Stomach (tissue), 9 donors: ENCODE data around the gene FOSL2. TPM values are rescaled to one million over a fixed set of nuclear protein-coding genes. Genes with fewer than 3 reads are reported as not detected.

ENCODE experiments used
- DNase-seq, 2 donors: peaks; one replicate each; pipeline versions ENCODE4 v3.0.0 to v3.0.0-alpha.2; 2013 to 2019
- H3K27ac ChIP-seq, 5 donors: fragments of 200-600 bp in 4 of 5; sonication (generic) in 4 of 5; one replicate each; pipeline ENCODE4 v1.5.1; 2013 to 2019; ENCODE audit warnings: mild to moderate bottlenecking in 1 of 5, moderate library complexity in 1 of 5
- H3K27me3 ChIP-seq, 3 donors: fragments of 200-600 bp; sonication (generic); one replicate each; pipeline ENCODE4 v1.5.1; 2017 to 2019; ENCODE audit warnings: mixed run types in 1 of 3
- H3K36me3 ChIP-seq, 4 donors: fragments of 200-600 bp; sonication (generic); 1 replicate in 3 of 4; 2 replicates in 1 of 4; pipeline ENCODE4 v1.5.1; 2016 to 2019
- H3K4me1 ChIP-seq, 4 donors: fragments of 200-600 bp; sonication (generic); one replicate each; pipeline ENCODE4 v1.5.1; 2016 to 2019
- H3K4me3 ChIP-seq, 4 donors: fragments of 200-600 bp; sonication (generic) in 3 of 4; one replicate each; pipeline ENCODE4 v1.5.1; 2016 to 2019; ENCODE audit warnings: mild to moderate bottlenecking in 1 of 4
- H3K9me3 ChIP-seq, 4 donors: fragments of 200-600 bp; sonication (generic); one replicate each; pipeline ENCODE4 v1.5.1; 2016 to 2019
- EP300 ChIP-seq: sonication (generic); formaldehyde crosslinking; IDR thresholded peaks from one replicate; pipeline ENCODE4 v1.6.1; 2017; ENCODE audit warnings: antibody characterized with exemption
- POLR2A ChIP-seq, 4 donors: fragments of 450-650 bp; IDR thresholded peaks; one replicate each; pipeline ENCODE4 v1.6.1; 2016; ENCODE audit warnings: antibody characterized with exemption in 4 of 4, control low read depth in 2 of 4, mild to moderate bottlenecking in 1 of 4, moderate library complexity in 1 of 4
- POLR2AphosphoS5 ChIP-seq, 3 donors: sonication (generic); formaldehyde crosslinking; IDR thresholded peaks; one replicate each; pipeline ENCODE4 v1.6.1; 2016; ENCODE audit warnings: antibody characterized with exemption in 3 of 3
- WGBS, 5 donors: extraction: QIAGEN DNeasy Blood & Tissue Kit in 3 of 5; methylation state at CpG; one replicate each; pipeline versions ENCODE4 v1.1.5 to v1.1.7; 2013 to 2018; 5-methylcytosine and 5-hydroxymethylcytosine counted together
- intact Hi-C: fragments of 100-400 bp; cut with DNase I; formaldehyde crosslinking; loops from one replicate; pipeline ENCODE4 v1.15.1; 2023; ENCODE audit warnings: low total_unique reads
- polyA plus RNA-seq, 3 donors: library from polyadenylated mRNA; stranded (reverse); fragments of 200-250 nt; gene quantifications; one replicate each; pipeline ENCODE4 v1.2.3, GENCODE V29; 2013
- total RNA-seq, 5 donors: library from RNA; depleted of rRNA; stranded (reverse); fragments of >200 nt; gene quantifications; one replicate each; pipeline versions ENCODE4 v1.1.0 to v1.2.3, GENCODE V29; 2014 to 2016
- TF ChIP-seq, protein P1 (sequence below), 7 experiments: fragments of 450-650 bp in 4 of 7; fragments of 200-600 bp in 3 of 7; sonication (generic) in 3 of 7; IDR thresholded peaks; one replicate each; pipeline ENCODE4 v1.5.1; 2016 to 2019; ENCODE audit warnings: antibody characterized with exemption in 7 of 7, control low read depth in 2 of 7, mild to moderate bottlenecking in 1 of 7
- donor health status: healthy with polysubstance abuse.
- donor health status: Bipolar disorder and iron deficiency.
- donor health status: healthy.

Gene FOSL2
- total and polyA plus RNA-seq, 8 donors, result 24.4 to 227 (median 71.2) TPM

DNA sequence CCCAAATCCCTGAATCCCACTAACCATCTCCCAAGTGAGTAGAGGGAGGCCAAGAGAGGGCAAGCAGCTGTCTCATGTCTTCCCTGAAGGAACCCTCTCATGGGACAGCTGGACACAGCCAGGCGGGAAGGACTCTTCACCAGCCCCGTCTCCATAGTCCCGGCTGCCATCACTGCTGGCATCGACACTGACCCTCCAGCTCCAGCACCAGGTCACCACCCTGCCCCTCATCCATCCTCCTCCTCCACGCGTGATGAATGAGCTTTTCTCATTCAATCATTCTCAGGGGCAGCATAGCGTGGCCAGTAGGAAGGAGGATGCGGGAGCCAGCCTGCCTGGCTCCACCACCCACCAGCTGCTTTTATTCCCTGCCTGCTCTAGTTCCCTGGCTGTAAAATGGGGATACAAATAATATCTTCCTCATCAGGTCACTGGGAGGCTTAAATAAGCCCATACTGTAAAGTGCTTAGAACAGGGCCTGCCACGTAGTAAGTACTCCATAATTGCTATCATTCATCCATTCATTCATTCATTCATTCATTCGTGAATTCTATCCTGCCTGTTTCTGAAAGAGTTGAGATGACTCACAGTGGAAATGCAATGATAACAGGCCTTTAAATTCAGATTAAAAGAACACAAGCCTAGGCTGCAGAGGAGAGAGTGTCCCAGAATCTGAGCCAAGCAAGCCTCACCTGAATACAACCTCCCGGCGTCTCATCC is 30.5 kb upstream of the FOSL2 start:
- WGBS, 5 donors, result 68 to 79% (median 77%) methylated on average over 11 to 12 of the region's 12 CpGs
- Histone ChIP-seq H3K9me3 (no peaks in the 10 kb centered on the region), H3K36me3 (no peaks in the 10 kb centered on the region), H3K4me3 (no peak overlapping the region), H3K4me1 (peaks cover 30 to 84% (median 53%) of the 10 kb centered on the region in 4 donors), H3K27ac (peak overlapping the region in 1 of 5 donors; percentile 73), H3K27me3 (no peaks in the 10 kb centered on the region)
- no peak for TF ChIP-seq POLR2AphosphoS5 (IDR thresholded peaks at IDR 0.05)
- TF ChIP-seq POLR2A (IDR thresholded peaks at IDR 0.05), result no peak
- TF ChIP-seq, protein P1, sequence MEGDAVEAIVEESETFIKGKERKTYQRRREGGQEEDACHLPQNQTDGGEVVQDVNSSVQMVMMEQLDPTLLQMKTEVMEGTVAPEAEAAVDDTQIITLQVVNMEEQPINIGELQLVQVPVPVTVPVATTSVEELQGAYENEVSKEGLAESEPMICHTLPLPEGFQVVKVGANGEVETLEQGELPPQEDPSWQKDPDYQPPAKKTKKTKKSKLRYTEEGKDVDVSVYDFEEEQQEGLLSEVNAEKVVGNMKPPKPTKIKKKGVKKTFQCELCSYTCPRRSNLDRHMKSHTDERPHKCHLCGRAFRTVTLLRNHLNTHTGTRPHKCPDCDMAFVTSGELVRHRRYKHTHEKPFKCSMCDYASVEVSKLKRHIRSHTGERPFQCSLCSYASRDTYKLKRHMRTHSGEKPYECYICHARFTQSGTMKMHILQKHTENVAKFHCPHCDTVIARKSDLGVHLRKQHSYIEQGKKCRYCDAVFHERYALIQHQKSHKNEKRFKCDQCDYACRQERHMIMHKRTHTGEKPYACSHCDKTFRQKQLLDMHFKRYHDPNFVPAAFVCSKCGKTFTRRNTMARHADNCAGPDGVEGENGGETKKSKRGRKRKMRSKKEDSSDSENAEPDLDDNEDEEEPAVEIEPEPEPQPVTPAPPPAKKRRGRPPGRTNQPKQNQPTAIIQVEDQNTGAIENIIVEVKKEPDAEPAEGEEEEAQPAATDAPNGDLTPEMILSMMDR (IDR thresholded peaks at IDR 0.05), result no peak
- TF ChIP-seq EP300, result no peak
- intact Hi-C loops, result no loop called here
- DNase-seq, result no peak

DNA sequence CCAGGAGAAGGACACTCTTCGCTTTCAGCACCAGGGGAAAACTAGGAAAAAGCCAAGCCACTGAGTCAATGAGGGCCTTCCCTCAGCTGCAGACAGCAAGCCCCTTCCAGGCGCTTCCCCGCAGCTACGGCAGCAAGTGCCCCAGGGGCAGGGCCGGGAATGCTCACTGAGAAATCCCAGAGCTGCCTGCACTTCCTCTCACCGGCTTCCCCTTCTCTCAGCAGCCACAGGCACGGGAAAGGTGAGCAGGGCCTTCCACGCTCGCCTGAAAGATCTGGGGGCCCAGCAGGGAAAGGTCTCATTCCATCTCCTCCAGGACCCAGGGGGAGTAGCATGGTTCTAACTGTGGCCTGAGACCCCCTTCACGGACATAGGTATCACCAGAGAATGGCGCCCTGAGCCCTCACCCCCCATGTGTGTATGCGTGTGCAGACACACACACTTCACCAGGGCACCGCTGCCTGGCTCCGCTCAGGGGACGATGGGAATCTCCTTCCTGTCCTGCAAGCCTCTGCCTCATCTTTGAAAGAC is 29.6 kb upstream of the FOSL2 start:
- WGBS, 5 donors, result 89 to 96% (median 90%) methylated on average over 15 of the region's 15 CpGs
- Histone ChIP-seq H3K9me3 (no peaks in the 10 kb centered on the region), H3K4me3 (no peak overlapping the region), H3K27me3 (no peaks in the 10 kb centered on the region), H3K27ac (no peak overlapping the region), H3K4me1 (peaks cover 38 to 92% (median 61%) of the 10 kb centered on the region in 4 donors), H3K36me3 (no peaks in the 10 kb centered on the region)
- no peak for DNase-seq
- TF ChIP-seq POLR2A (IDR thresholded peaks at IDR 0.05), result no peak
- TF ChIP-seq, protein P1 (IDR thresholded peaks at IDR 0.05), result no peak
- no peak for TF ChIP-seq POLR2AphosphoS5 (IDR thresholded peaks at IDR 0.05)
- no peak for TF ChIP-seq EP300
- intact Hi-C loops, result no loop called here

DNA sequence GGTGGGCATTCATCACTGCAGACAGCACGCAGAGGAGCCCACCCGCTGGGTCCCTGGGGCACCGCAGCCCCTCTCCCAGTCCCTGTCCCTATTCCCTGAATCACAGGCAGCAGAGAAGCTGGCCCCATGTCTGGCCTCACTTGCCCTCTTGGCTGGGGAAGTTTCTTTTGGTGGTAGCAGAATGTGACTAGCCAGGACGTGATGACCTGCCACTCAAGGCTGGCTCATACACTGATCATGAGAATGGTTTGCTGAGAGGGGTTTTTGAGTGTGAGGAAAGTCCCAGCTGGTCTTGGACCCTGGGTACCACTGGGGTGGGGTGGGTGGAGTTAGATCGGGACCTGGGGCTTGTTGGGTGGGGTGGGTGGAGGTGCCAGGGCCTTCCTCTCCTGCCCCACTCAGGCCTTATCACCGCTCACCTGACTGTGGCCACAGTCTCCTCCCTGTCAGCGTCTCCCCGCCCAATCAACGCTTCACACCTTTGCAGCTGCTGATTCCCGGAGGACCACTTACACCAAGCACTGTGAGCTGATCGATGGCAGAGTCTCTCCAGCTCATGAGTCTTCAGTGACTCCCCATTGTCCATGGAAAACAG is 28.9 kb upstream of the FOSL2 start:
- no peaks in the 10 kb centered on the region for H3K9me3 ChIP-seq
- intact Hi-C loops, result no loop called here
- WGBS, 5 donors, result 80 to 90% (median 85%) methylated on average over 10 to 11 of the region's 11 CpGs
- no peak overlapping the region for H3K4me3 ChIP-seq
- H3K36me3 ChIP-seq, result no peaks in the 10 kb centered on the region
- no peaks in the 10 kb centered on the region for H3K27me3 ChIP-seq
- H3K4me1 ChIP-seq, result peaks cover 45 to 91% (median 61%) of the 10 kb centered on the region in 4 donors
- TF ChIP-seq EP300 (no peak), POLR2AphosphoS5 (IDR thresholded peaks at IDR 0.05) (no peak), POLR2A (IDR thresholded peaks at IDR 0.05) (no peak)
- TF ChIP-seq, protein P1 (IDR thresholded peaks at IDR 0.05), result no peak
- H3K27ac ChIP-seq, result no peak overlapping the region
- DNase-seq, result peak in 1 of 2 donors; percentile 38

DNA sequence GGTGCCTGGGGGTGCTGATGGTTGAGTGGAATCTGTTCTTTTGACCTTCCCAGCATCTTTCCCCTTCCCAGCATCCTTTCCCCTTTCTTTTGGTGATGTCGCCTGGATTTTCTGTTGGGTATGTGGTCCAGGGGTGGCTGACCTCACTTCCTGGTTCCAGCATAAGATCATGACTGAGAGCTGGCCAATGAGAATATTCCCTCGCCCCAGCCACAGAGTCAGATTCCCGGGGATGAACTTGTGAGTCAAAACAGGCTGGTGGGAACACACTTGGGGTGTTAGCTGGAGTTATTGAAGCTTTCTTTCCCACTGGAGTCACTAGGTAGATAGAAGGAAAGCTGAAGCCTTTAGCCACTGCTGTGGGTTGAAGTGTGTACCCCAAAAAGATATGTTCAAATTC is 28.0 kb upstream of the FOSL2 start:
- H3K36me3 ChIP-seq, result no peaks in the 10 kb centered on the region
- H3K27me3 ChIP-seq, result no peaks in the 10 kb centered on the region
- H3K9me3 ChIP-seq, result no peaks in the 10 kb centered on the region
- TF ChIP-seq POLR2AphosphoS5 (IDR thresholded peaks at IDR 0.05) (no peak), EP300 (no peak), POLR2A (IDR thresholded peaks at IDR 0.05) (no peak)
- TF ChIP-seq, protein P1 (IDR thresholded peaks at IDR 0.05), result no peak
- 93 to 95% (median 94%) methylated on average over 3 of the region's 3 CpGs for WGBS, 5 donors
- peak overlapping the region in 1 of 5 donors; percentile 90 for H3K27ac ChIP-seq
- DNase-seq, result no peak
- intact Hi-C loops, result no loop called here
- H3K4me1 ChIP-seq, result peaks cover 47 to 91% (median 55%) of the 10 kb centered on the region in 4 donors
- no peak overlapping the region for H3K4me3 ChIP-seq
